Inflammatory macrophage (primary cell): ENCODE data around the gene IYD.

Source experiments
- DNase-seq, 2 donors: peaks; one replicate each; pipeline ENCODE4 v3.0.0-alpha.2; 2020 to 2022

IYD gene

DNA sequence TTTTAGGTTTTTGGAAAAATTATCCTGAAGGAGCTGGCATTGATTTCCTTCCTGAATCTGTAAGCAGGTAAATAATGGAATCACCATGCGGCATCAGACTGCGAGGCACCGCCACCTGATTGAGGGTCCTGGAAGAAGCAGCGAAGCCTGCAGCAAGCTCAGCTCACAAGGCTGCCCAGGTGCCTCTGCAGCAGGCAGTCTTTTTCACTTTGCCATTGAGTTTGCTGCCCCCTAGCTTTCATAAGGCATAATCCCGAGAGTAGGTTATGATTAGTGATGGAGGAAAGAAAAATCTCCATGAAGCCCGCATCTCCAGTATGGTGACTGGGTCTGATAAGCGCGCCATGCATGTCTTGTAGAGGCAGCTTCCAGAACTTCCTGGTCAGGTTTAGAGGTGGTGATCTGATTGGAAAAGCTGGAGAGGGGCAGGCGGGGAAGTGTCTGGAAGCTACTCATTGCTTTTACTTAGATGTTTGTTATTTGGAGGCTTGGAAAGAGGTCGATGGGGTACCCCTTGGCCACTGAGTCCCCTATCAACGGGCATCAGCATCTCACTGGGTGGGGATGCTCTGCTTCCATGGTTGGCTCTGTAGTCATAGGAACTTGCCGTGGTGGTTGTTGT lies 26.7 kb downstream of the IYD start:
- DNase-seq, result peak; percentile 33 to 48

DNA sequence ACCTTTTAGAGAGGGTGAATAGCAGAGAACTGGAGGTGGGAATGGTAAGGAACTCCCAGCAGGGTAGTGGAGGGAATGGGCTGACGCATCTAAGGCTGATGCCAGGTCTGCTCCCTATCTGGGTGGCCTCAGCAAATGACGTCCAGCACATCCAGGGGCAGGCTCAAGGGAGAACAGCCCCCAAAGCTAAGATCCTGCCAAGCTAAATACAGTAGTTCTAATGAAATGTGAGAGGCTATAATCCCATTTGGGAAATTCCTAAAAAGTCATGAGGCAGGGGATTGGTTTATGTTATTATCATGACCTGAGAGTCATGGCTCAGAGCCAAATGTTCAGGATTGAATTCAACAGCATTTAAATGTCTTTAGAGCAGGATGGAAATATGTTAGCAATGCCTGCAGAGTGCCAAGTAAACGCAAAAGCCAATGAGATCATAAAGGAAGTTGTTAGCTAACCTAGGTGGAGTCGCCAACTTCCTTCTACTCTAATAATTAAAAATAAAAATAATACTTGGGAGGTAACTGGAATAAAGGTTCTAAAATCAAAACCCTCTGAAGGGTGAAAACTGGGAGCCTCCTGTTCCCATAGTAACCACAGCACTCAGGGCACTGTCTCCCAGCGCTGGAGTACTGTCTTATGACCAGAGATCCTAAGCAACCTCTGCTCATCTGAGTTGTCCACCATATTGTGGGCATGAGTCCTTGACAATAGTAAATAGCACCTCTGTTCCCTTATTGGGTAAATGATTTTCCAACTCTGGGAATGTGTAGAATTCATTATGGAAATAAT lies 34.8 kb downstream of the IYD start:
- no peak for DNase-seq

DNA sequence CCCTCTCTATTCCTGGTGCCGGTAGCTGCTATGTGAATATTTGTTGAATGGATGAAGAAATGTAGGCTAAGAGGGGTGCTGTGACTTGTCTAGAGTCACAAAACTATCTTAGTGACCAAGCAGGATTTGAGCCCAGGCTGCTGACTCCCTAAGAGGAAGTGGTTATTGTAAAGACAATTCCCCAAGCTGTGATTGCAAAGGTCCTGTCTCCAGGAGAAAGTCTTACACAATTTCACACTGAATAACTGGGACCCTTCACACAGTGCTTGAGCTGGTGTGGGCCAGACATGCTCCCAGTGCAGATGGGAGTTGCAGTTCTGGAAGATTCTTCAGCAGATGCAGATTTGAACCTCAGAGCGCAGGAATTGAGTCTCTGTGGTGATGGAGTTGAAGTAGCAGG lies 38.1 kb downstream of the IYD start:
- DNase-seq, result peak; percentile 60 to 62

DNA sequence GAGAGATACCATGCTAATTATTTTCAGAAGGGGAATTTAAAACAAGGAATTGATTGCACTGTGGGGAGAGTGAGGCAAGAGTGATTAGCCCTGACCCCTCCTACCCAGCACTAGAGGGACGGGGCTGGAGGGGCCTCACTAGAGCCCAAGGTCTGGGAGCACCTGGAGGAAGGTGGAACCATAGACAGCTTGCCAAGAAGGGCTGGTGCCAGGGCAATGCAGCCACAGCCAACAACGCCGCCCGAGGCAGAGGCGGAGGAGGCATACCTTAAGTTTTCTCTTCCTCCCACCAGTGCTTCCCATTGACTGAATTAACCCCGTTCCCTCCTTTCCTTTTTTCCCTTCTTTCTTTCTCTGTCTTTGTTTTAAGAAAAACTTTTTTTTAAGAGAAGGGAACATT lies 40.0 kb downstream of the IYD start:
- no peak for DNase-seq

DNA sequence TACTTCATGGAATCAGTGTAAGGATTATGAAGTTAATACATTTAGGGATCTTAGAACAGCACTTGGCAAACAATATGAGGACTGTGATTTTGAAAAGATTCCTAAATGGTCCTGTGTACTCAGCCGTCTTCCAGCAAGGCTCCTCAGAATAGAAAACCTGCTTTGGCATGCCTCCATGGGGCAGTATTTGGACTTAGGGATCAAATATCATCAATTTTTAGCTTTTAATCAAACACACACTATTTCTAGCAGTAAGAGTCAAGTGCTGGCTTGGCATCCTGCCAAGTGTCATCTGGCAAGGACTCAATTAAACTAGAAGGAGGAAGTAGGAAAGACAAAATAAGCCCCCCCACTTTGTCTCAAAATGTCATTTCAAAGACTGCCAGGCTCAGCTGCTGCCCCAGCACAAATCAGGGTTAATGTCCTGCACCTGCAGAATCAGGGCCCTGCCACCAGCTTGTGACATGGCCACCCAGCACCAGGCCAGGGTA lies 40.8 kb downstream of the IYD start:
- DNase-seq, result peak in 1 of 2 donors; percentile 15

DNA sequence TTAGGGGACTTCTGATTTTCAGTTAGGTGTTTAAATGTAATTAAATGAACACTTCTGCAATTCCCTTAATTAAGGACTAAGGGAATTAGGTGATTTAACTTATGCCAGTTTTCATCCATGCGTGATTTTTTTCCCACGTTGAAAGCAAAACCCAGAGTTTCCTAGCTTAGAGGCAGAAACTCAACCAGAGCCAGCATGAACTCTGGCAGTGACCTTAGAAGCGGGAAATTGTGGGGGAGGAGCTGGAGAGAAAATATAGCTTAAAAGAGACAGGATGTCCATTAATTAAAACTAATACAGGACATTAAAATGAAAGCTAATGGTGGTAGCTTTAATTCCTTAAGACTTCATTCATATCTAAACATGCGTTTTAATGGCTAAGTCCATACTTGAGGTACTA lies 41.6 kb downstream of the IYD start:
- no peak for DNase-seq

DNA sequence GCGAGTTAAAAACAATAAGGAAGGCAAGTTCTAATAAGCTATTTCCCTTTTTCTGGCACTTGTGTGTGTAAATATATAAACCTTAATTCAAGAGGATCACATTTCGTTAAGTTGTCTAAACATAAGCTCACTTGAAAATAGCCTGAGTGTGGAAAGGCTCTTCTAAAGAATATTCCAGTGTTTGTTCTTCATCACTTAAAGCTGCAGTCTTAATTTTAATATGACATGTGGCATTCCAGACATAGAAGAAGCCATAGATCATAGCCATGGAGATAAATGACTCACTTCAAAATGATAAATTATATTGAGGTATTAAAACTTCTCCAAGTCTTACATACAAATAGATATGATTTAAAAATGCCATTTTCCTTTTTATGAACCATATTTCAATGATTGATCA lies 42.1 kb downstream of the IYD start:
- DNase-seq, result no peak

DNA sequence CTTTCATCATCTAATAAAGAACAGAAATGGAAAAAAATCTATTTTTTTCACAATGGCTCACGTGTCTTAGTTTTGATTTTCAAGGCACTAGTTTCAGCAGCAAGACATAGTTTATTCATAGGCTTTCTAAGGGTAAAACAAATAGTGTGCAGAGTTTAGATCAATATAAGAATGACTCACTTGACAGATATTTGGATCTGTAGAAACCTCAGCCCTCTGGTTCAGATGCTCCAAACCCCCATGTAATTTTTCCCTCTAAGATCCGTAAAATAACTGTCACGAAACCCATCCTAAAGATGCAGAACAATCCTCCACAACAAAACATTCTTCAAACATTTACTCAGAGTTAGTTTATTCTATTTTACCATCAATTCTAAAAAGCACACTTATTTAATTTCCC lies 43.4 kb downstream of the IYD start:
- no peak for DNase-seq

DNA sequence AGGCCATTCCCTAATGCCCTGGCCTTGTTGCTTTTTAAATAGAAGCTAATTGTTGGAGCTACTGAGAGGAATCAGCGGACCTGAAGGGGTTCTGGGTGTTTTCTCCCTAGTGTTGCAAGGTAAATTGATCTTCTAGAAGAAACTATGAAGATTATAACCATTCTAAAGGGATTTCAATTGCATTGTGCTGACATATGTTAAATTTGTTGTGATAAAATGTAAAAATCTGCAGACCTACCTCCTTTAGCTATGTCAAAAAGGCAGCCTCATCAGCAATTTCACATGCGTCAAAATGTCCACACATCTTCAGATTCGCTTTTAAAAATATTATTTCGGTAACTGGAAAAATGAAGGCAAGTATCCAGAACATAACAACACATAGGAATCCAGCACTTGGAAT lies 44.4 kb downstream of the IYD start:
- DNase-seq, result no peak

DNA sequence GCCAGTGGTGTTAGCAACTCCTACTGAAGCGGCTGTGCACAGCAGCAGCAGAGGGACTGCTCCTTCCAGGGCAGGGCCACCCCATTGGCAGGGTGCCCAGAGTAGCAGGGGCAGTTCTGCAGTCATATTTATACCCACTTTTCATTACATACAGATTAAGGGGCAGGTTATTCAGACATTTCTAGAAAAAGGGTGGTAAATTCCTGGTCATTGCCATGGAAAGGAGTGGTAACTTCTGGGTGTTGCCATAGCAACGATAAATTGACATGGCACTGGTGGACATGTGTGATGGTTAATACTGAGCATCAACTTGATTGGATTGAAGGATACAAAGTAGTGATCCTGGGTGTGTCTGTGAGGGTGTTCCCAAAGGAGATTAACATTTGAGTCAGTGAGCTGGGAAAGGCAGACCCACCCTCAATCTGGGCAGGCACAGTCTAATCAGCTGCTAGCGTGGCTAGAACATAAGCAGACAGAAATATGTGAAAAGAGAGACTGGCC lies 45.0 kb downstream of the IYD start:
- no peak for DNase-seq

DNA sequence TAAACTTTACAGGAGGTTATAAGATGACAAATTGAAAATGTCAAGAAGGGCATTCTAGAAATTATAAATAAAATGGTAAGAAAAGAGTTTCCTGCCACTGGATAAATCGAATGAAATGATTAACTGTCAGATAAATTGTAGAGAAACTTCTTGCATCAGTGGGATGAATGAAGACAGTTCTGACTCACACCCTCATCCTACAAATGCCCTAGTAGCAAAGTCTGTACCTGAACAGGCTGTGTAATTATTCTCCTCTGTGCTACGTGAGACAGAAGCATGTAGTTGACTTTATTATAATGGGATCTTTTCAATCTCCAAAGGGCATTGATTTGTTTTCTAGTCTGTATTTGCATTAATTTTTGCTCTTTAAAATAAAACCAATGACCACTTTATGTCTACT lies 47.3 kb downstream of the IYD start:
- DNase-seq, result no peak

DNA sequence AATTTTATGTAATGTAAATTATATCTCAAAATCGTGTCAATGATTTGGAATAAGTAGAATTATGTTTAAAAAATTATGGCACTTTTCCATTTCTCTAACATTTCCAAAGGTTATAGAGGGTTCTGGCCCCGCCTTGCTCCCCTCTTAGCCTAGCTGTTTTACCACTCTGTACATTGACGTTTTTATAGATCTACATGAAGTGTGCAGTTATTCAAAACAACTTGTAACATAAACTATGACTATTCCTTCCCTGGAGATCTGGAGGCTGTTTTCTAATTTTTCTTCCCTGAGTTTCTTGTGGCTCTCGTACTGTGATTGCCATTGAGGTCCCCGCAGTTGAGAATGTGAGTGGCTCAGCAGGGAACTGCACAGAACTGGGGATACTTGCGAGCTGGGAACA lies 48.4 kb downstream of the IYD start:
- no peak for DNase-seq

DNA sequence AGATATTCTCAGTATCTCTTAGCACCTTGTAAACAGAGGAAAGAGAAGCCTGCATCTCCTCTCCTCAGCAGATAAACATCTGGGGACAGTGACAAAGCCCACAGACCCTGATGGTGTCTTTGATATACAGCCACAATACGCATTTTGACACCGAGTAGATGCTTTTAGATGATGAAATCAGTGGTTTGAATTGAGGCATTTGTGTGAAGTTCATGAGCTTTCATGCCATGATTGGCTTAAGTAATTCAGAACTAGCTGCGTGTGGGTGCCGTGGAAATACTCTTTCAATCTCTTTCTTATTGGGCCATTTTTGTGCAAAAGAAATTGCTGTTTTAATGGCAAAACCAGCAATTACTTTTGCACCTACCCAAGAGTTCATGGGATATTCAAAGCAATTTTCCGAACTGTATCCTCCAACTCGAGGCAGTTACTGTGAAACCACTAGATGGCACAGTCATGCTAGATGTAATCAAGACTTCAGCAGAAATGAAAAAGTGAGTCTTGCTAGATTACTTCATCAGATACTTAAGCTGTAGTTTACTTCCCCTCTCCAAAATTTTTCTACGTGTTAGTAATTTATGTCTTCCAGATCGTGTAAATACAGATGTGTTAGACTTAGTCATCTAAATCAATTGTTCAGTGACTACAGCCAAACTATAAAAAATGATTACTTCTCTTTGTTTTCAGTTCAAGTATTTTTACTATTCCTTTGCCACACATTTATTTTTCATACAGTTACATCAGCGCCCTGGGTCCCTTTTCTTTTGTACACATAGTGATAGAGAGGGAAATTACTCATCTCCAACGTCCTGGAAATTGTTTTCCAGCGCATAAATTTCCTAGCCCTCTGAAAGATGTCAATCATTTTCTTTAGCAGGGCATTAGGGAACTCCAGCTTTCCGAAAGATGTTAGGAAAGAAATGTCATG lies 49.4 kb downstream of the IYD start:
- DNase-seq, result peak; percentile 61 to 77

DNA sequence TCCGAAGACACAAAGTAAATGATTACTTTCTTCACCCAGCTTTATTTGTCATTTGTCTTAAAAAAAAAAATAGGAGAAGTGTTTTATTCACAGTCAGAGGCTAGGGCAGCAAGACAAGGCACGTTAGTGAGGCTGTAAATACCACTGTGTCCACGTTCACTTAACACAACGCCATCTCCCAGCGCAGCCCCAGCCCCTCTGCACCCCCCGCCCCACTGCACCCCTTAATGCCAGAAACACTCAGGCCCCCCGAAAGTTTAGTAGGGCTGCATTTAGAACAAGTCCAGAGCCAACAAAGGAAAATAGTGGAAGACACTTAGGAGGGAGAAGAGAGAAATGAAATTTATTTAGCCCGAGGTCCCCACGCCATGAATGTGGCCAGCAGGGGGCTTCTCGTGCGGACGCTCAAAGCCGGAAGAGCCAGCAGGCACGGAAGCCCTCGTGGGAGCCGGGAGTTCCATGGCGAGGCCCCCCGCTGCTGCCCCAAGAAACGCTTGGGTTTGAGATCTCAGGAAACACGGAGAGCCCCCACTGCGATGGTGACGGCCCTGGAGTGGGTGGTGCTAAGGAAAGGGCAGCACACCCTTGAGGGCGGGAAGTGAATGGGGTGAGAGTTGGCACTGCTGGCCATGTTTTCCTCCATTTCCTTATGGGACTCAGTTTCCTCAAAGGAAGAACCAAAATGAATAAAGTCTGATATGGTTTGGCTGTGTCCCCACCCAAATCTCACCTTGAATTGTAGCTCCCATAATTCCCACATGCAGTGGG lies 50.2 kb downstream of the IYD start:
- peak; percentile 48 to 50 for DNase-seq

DNA sequence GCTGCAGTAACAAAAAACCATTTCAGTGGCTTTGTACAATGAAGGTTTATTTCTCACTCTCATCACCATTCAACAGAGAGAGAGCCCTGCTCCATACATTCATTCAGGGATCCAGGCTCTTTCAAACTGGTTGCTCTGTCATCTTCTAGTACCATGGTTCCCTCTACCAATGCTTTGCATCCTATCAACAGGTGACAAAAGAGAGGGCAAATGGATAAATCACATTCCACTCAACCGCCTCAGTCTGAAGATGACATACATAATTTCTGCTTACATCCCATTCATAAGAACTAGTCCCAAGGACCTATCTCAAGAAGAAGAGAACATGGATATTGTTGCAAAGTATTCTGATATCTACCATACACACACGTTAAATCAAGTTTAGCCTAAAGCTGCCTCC lies 51.6 kb downstream of the IYD start:
- no peak for DNase-seq

DNA sequence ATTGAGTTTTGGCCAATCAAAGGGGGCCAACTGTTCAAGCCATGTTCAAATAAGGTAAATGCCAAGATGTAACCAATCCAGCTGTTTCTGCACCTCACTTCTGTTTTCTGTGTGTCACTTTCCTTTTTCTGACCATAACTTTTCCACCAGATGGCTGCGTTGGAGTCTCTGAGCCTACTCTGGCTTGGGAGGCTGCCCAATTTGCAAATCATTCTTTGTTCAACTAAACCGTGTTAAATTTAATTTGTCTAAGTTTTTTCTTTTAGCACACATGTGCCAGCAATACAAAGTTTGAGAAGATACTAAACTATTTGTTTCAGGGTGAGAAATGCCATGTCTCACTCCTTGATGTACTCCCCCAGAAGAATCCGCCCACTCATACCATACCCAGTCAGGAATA lies 52.1 kb downstream of the IYD start:
- DNase-seq, result no peak

DNA sequence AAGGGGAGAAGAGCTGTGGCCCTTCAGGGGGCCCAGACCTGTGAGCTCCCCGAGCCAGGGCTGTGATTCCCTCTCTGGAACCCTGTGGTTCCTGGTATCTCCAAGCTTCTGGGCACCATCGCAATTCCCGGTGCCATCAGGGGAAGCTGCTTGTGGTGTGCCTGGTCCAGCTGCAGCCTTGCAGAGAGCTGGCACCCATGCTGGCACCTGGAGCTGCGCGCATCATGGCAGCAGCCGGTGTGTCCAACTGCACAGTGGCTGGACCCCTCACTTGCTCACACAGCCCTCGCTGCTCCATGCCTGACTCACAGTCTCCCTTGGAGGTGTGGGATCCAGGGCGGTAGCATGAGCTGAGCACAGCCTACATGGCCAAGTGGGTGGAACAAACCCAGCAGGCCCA lies 56.7 kb downstream of the IYD start:
- no peak for DNase-seq

DNA sequence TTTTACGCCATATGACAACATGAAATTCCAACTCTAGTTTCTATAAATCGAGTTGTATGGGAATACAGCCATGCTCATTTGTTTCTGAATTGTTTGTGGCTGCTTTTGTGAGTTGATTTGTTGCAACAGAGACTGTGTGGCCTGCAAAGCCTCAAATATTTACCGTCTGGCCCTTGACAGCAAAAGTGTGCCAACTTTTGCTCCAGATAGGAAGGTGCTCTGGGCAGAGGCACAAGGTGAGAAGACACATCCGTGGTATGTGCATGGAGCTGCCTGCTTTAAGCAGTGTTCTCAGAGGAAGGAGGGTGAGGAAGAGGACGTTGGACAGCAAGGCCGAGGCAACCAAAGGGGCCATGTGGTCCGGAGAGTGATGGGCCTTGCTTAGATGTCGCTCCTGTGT lies 57.4 kb downstream of the IYD start:
- no peak for DNase-seq

DNA sequence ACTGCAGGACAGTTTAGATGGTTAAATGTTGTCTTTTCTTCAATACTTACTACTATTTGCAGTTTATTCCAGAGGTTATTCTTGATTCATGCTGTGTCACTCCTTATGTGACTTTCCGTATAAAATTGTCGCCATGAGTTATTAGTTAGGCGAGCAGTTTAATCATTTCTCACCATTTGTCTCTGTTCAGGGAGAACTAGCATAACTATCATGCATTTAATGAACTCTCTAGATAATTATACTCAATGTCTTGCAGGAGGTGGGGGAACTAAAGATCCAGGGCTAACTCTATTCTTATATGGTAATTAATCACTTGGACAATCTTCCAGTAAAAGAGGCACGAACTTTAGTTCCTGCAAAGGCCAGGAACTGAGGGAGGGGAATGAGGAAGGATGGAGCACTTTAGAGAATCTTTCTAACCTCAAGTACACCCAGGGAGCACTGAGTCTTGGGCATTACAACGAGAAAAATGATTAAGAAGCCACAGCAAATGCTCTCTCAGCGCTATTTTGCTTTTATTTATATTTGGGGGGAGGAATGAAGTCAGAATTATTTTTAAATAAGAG lies 58.3 kb downstream of the IYD start:
- no peak for DNase-seq

DNA sequence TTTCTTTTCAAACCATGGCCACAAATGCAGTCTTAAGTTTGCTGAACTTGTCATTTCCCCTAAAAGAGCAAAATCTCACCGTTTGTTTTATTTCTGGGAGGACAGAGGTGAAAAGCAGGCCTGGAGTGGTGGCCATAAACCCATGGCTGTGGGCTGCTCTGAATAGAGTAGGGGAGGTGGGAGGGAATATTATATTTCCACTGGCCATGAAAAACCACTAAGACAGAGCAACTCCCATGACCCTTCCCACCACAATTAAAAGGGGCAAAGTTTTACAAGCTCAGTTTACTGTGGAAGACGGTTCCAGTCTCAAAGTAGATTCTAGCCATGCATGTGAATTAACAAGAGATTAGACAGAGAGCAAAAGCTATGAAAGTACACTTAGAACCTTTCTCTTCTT lies 59.0 kb downstream of the IYD start:
- DNase-seq, result no peak

DNA sequence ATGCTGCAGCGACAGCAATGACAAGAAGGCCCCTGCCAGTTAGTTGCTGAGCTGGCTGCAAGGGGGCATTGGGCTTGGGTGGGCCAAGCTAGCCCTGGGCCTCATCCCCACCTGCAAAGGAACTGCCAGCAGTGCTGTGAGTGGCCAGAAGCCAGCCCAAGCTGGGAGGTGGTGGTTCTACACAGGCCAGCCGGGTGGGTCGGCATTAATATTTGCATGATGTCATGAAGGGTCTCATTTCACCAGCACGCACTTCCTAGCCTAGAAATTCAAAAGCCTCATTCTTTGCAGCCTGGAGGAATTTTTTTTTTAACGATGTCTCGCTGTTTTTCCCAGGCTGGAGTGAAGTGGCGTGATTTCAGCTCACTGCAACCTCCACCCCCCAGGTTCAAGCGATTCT lies 62.0 kb downstream of the IYD start:
- no peak for DNase-seq

DNA sequence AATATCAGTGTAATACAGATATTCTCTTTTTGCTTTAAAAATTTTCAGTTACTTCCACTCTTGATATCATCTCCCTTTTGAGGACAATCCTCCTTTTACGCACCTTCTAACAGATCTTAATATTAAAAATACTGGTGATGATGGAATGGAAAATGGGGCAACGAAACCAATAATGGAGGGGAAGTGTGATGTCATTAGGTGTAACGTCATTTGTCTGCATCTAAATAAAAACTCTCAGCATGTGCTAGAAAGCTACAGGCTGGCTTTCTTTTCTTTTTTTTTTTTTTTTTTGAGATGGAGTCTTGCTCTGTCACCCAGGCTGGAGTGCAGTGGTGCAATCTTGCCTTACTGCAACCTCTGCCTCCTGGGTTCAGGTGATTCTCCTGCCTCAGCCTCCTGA lies 66.5 kb downstream of the IYD start:
- no peak for DNase-seq
